ENCODE data around the gene PAEP.

- TF ChIP-seq BHLHE40 (IDR thresholded peaks at IDR 0.05; ENCODE audit: borderline replicate concordance) = no peak
- TF ChIP-seq ELF4 (IDR thresholded peaks at IDR 0.05) = no peak
- no peak for TF ChIP-seq FOXK2 (IDR thresholded peaks at IDR 0.05)
- TF ChIP-seq NFRKB (IDR thresholded peaks at IDR 0.05) = no peak
These were observed at the start of gene PAEP for GRCh38 chr9:135561391-135562234.

Data from HEK293T (cell line).